ENCODE results near the gene ITGA11.

GRCh38 chr15:68386587-68387288, 45.2 kb downstream of the ITGA11 start:
- TF ChIP-seq GATA2 (IDR thresholded peaks at IDR 0.05; ENCODE audit: low read depth, low read length), result no peak
- no peak for TF ChIP-seq GATA3 (IDR thresholded peaks at IDR 0.05; ENCODE audit: low read depth, low read length)

All from SH-SY5Y (cell line).